PC-3 (cell line): Measurements from ENCODE around the gene LAMB4. TPM values are rescaled to one million over a fixed set of nuclear protein-coding genes. Genes with fewer than 3 reads are reported as not detected.
A peak's percentile ranks its signal among the peaks of the same experiment; 100 is the strongest.

ENCODE experiments used
- ATAC-seq: fragments of 200-7000 bp; cut with Tn5 transposase; 2 replicates; pipeline ENCODE4 v1.9.1; 2020; ENCODE audit warnings: mild to moderate bottlenecking, moderate library complexity
- BruUV-seq: library from RNA; stranded (reverse); fragments of 400-500 nt; replicated peaks from 2 replicates; lab custom pipeline; 2021; lab: Mats Ljungman, UMichigan
- CTCF ChIA-PET: fragments of 300-600 bp; sonication (Branson Sonifier 250); formaldehyde crosslinking; loops from one replicate; lab custom pipeline; 2022; ENCODE audit warnings: antibody characterized with exemption; lab: Charles Lee
- POLR2A ChIA-PET: fragments of 300-600 bp; sonication (Branson Sonifier 250); formaldehyde crosslinking; loops from one replicate; lab custom pipeline; 2022; ENCODE audit warnings: antibody characterized with exemption; ENCODE audit not compliant: unreplicated experiment; lab: Charles Lee
- DNase-seq: peaks from one replicate; pipeline ENCODE4 v3.0.0-alpha.2; 2015
- H2AFZ ChIP-seq: fragments of 300-600 bp; sonication (generic); 2 replicates; pipeline ENCODE4 v1.6.0; 2016; ENCODE audit warnings: antibody characterized with exemption, low read length
- H3F3A ChIP-seq: fragments of 300-600 bp; sonication (generic); one replicate; pipeline ENCODE4 v1.6.0; 2017; ENCODE audit warnings: antibody characterized with exemption, low read length, control low read depth, mild to moderate bottlenecking; ENCODE audit not compliant: unreplicated experiment
- H3K27ac ChIP-seq: fragments of 300-600 bp; sonication (generic); 2 replicates; pipeline ENCODE4 v1.5.1; 2016; ENCODE audit warnings: mild to moderate bottlenecking, low read length
- H3K27me3 ChIP-seq: fragments of 300-600 bp; sonication (generic); 2 replicates; pipeline ENCODE4 v1.6.1; 2016; ENCODE audit warnings: low read length, mixed read lengths
- H3K36me3 ChIP-seq: fragments of 300-600 bp; sonication (generic); 2 replicates; pipeline ENCODE4 v1.6.1; 2016; ENCODE audit warnings: low read depth, mixed run types, low read length, mixed read lengths
- H3K4me1 ChIP-seq: fragments of 300-600 bp; sonication (generic); 2 replicates; pipeline ENCODE4 v1.5.1; 2016; ENCODE audit warnings: low read length; ENCODE audit not compliant: insufficient read depth
- H3K4me2 ChIP-seq: fragments of 300-600 bp; sonication (generic); 2 replicates; pipeline ENCODE4 v1.6.0; 2016; ENCODE audit warnings: low read length
- H3K4me3 ChIP-seq: fragments of 300-600 bp; sonication (generic); 2 replicates; pipeline ENCODE4 v1.5.1; 2016; ENCODE audit warnings: mild to moderate bottlenecking, low read length, mixed read lengths
- H3K79me2 ChIP-seq: fragments of 300-600 bp; sonication (generic); 2 replicates; pipeline ENCODE4 v1.6.1; 2017; ENCODE audit warnings: low read length, mixed read lengths
- H3K9ac ChIP-seq: fragments of 300-600 bp; sonication (generic); 2 replicates; pipeline ENCODE4 v1.6.0; 2016; ENCODE audit warnings: mild to moderate bottlenecking, low read length
- H3K9me2 ChIP-seq: fragments of 300-600 bp; sonication (generic); replicated peaks from 2 replicates; pipeline ENCODE4 v1.6.1; 2016; ENCODE audit warnings: mixed run types, low read length, mixed read lengths
- H3K9me3 ChIP-seq: fragments of 300-600 bp; sonication (generic); 2 replicates; pipeline ENCODE4 v1.6.1; 2016; ENCODE audit warnings: low read length, mixed read lengths
- H4K20me1 ChIP-seq: fragments of 300-600 bp; sonication (generic); 2 replicates; pipeline ENCODE4 v1.6.1; 2016; ENCODE audit warnings: low read length, mixed read lengths
- EZH2 ChIP-seq: fragments of 300-600 bp; sonication (generic); IDR thresholded peaks from one replicate; pipeline ENCODE4 v1.6.1; 2017; ENCODE audit warnings: antibody characterized with exemption, mild to moderate bottlenecking, low read length; ENCODE audit not compliant: unreplicated experiment
- EZH2phosphoT487 ChIP-seq: fragments of 300-600 bp; sonication (generic); IDR thresholded peaks from 2 replicates; pipeline ENCODE4 v1.6.1; 2018; ENCODE audit warnings: mild to moderate bottlenecking, antibody characterized with exemption, low read length, borderline replicate concordance
- intact Hi-C: fragments of 100-400 bp; cut with micrococcal nuclease; formaldehyde crosslinking; loops from 2 replicates; pipeline ENCODE4 v1.9.0; 2023
- total RNA-seq: library from RNA; depleted of rRNA; stranded (reverse); fragments of >200 nt; gene quantifications from 2 replicates; pipeline ENCODE4 v1.2.3, GENCODE V29; 2014
- TF ChIP-seq, protein P1 (sequence below): fragments of 300-600 bp; sonication (generic); conservative IDR thresholded peaks from 2 replicates; pipeline ENCODE4 v1.5.1; 2017; ENCODE audit warnings: antibody characterized with exemption, low read depth, mild to moderate bottlenecking, low read length

The LAMB4 gene
- total RNA-seq, 1 experiment from 2014 or later: 0.04 TPM

DNA sequence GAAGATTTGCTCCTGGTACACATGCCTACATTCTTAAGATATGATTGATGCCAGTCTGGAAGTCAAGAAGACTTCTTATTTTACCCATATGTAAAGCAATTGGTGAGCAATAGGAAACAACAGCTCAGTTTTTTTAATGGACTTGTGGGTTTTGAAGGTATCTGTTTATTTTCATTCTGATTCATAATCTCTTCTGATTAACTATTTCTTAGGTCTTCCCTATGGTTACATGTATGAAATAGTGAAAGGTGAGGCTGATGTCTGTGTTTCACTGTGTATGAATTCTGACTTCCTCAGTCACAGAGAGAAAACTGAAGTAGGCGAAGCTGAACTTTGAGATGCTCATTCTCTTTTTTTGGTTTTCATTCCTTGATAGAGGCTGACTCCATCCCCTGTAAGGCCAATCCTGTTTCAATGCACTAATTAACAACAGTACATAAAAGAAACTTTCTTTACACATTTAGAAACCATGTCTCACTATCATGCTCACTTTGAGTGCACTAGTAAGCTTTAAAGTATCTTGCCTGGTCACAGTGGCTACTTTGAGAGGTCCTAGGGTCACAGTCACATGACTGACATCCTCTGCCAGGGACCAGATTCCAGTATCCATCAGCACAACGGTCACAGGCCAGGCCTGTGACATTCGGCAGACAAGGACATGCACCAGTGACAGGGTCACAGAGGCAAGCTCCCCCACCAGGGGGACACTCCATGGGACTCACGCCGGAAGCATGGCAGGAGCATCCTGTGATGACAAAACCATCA is 67.7 kb downstream of the LAMB4 start:
- ChIA-PET CTCF (interaction anchor here (0.6 kb wide), 1 partner anchor 78 kb away, joined by 3 read pairs; no protein-coding TSS in a partner anchor), POLR2A (interaction anchor here (0.7 kb wide), 1 partner anchor 226 kb away, joined by 4 read pairs; no protein-coding TSS in a partner anchor)
- no peak overlapping the region for H3K4me2 ChIP-seq
- no peaks in the 10 kb centered on the region for H3K27me3 ChIP-seq
- H3K4me3 ChIP-seq: no peak overlapping the region
- no peaks in the 10 kb centered on the region for H3K36me3 ChIP-seq
- peaks cover 6% of the 10 kb centered on the region for H3K4me1 ChIP-seq
- H4K20me1 ChIP-seq: no peaks in the 10 kb centered on the region
- intact Hi-C loops: no loop called here
- DNase-seq: peak; percentile 24
- TF ChIP-seq EZH2phosphoT487 (no peak), EZH2 (no peak)
- TF ChIP-seq, protein P1, sequence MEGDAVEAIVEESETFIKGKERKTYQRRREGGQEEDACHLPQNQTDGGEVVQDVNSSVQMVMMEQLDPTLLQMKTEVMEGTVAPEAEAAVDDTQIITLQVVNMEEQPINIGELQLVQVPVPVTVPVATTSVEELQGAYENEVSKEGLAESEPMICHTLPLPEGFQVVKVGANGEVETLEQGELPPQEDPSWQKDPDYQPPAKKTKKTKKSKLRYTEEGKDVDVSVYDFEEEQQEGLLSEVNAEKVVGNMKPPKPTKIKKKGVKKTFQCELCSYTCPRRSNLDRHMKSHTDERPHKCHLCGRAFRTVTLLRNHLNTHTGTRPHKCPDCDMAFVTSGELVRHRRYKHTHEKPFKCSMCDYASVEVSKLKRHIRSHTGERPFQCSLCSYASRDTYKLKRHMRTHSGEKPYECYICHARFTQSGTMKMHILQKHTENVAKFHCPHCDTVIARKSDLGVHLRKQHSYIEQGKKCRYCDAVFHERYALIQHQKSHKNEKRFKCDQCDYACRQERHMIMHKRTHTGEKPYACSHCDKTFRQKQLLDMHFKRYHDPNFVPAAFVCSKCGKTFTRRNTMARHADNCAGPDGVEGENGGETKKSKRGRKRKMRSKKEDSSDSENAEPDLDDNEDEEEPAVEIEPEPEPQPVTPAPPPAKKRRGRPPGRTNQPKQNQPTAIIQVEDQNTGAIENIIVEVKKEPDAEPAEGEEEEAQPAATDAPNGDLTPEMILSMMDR: no peak
- ATAC-seq: peak; percentile 37; the same call in 1 of the 2 replicates
- no peaks in the 10 kb centered on the region for H3K9me2 ChIP-seq
- H3K9me3 ChIP-seq: no peaks in the 10 kb centered on the region
- no peaks in the 10 kb centered on the region for H3F3A ChIP-seq
- BruUV-seq: no TSS peak
- H3K27ac ChIP-seq: no peak overlapping the region
- H3K79me2 ChIP-seq: no peaks in the 10 kb centered on the region
- H3K9ac ChIP-seq: no peak overlapping the region
- H2AFZ ChIP-seq: no peak overlapping the region

DNA sequence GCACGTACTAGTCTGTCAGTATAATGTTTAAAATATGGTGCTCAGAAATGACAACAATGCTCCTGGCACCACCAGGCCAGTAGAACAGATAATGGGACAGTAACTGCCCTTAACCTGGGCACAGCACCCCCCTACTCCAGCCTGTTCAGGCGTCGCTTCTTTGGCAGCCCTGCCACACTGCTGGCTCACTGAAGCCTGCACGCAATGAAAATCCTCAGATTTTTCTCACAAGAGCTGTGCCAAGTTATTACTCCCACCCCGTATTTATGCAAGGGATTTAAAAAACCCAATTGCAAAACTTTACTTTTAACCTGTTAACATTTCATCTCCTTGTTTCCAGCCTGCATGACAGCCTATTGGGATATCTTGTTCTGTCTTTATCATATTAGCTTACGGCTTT is 70.6 kb downstream of the LAMB4 start:
- CTCF ChIA-PET: no interaction called here
- intact Hi-C loops: no loop called here
- TF ChIP-seq EZH2phosphoT487 (no peak), EZH2 (no peak)
- TF ChIP-seq, protein P1: no peak
- Histone ChIP-seq H3K4me1 (peaks cover 4% of the 10 kb centered on the region; the same call in 1 of the 2 replicates), H3K27ac (no peak overlapping the region), H3F3A (no peaks in the 10 kb centered on the region), H3K27me3 (no peaks in the 10 kb centered on the region), H3K4me3 (no peak overlapping the region), H3K79me2 (no peaks in the 10 kb centered on the region), H3K9me3 (no peaks in the 10 kb centered on the region), H2AFZ (no peak overlapping the region), H3K4me2 (no peak overlapping the region), H3K9me2 (no peaks in the 10 kb centered on the region), H3K36me3 (no peaks in the 10 kb centered on the region), H3K9ac (no peak overlapping the region), H4K20me1 (no peaks in the 10 kb centered on the region)
- ATAC-seq (no peak), DNase-seq (no peak)
- no TSS peak for BruUV-seq
- POLR2A ChIA-PET: no interaction called here

DNA sequence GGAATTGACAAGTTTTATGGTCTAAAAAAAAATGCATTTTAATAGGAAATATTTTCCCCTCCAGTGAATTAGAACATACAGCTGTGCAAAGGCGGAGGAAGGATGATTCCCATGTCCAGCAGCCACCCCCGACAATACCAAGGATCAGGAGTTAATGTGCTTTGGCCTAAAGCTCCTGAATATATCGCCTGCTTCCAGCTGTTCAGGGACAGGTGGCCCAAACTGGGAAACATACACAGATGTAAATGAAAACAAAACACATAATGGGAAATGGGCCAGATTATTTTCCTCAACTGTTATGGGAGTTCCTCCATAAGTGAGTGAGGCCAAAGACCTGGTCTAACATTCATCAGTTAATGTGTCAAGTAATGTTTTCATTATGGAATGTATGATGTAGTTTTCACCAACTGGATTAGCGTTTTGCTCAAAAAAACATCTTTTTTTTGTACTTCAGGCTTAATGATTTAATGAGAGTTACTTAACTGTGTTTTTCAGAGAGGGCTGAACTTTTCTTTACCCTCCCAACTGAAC is 72.1 kb downstream of the LAMB4 start:
- POLR2A ChIA-PET: no interaction called here
- H3K9ac ChIP-seq: no peak overlapping the region
- no peaks in the 10 kb centered on the region for H3F3A ChIP-seq
- no peaks in the 10 kb centered on the region for H3K9me2 ChIP-seq
- no peak for ATAC-seq
- BruUV-seq: no TSS peak
- H3K4me2 ChIP-seq: no peak overlapping the region
- no peaks in the 10 kb centered on the region for H3K36me3 ChIP-seq
- H3K27ac ChIP-seq: no peak overlapping the region
- CTCF ChIA-PET: no interaction called here
- no peaks in the 10 kb centered on the region for H4K20me1 ChIP-seq
- no peaks in the 10 kb centered on the region for H3K27me3 ChIP-seq
- intact Hi-C loops: no loop called here
- H2AFZ ChIP-seq: no peak overlapping the region
- H3K4me1 ChIP-seq: peaks cover 4% of the 10 kb centered on the region; the same call in 1 of the 2 replicates
- H3K79me2 ChIP-seq: no peaks in the 10 kb centered on the region
- no peak for TF ChIP-seq EZH2phosphoT487
- TF ChIP-seq, protein P1: no peak
- no peak for TF ChIP-seq EZH2
- H3K4me3 ChIP-seq: no peak overlapping the region
- no peaks in the 10 kb centered on the region for H3K9me3 ChIP-seq
- no peak for DNase-seq
